ENCODE measurements around the gene CDKN1B. TPM values are rescaled to one million over a fixed set of nuclear protein-coding genes. Genes with fewer than 3 reads are reported as not detected.

The CDKN1B gene
- total and polyA plus RNA-seq, 7 donors: 36.8 to 106 (median 52.5) TPM

DNA sequence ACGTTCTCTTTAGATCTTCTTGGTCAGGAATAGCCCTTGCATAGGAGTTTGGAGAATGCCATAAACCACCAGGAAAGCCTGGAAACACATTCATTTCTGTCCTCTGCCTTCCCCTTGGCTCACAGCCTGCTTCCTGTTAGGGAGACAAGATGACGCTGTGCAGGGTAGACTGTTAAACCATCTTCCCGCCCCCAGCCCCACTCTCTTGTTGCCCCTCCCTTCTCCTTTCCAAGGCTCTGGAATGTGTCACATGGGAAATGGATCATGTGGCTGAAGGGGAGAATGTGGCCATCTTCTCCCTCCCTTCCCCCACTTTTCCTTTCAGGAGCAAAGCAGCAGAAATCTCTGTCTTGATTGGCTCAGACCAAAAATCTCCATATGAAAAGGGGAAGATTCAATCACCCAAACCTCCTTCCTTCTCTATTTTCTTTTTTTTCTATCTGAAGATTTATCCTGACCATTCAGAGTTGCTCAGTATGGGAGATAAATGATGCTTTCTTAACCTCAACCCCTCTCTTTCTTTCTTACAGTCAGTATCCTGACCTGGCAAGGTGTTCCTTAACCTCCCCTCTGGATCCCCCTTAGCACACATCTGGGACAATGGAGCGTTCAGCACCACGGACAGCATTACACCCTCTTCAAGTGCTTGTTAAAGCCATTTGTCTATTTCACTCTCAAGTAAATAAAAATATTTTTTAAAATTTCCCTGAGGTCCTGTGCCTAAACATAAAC, 32.6 kb upstream of the CDKN1B start:
- Histone ChIP-seq H3K36me3 (no peaks in the 10 kb centered on the region), H3K27me3 (no peaks in the 10 kb centered on the region), H3K9me3 (no peaks in the 10 kb centered on the region), H3K27ac (no peak overlapping the region), H3K4me1 (peaks cover 0 to 6% (median 6%) of the 10 kb centered on the region in 4 donors), H3K4me3 (no peak overlapping the region)
- WGBS, 2 donors: 20 to 31% methylated on average over 5 of the region's 5 CpGs
- intact Hi-C loops (cut with DNase I): no loop called here
- DNase-seq: no peak
- TF ChIP-seq POLR2AphosphoS5 (IDR thresholded peaks at IDR 0.05) (no peak), POLR2A (IDR thresholded peaks at IDR 0.05) (no peak), EP300 (IDR thresholded peaks at IDR 0.05) (no peak)
- TF ChIP-seq, protein P1, sequence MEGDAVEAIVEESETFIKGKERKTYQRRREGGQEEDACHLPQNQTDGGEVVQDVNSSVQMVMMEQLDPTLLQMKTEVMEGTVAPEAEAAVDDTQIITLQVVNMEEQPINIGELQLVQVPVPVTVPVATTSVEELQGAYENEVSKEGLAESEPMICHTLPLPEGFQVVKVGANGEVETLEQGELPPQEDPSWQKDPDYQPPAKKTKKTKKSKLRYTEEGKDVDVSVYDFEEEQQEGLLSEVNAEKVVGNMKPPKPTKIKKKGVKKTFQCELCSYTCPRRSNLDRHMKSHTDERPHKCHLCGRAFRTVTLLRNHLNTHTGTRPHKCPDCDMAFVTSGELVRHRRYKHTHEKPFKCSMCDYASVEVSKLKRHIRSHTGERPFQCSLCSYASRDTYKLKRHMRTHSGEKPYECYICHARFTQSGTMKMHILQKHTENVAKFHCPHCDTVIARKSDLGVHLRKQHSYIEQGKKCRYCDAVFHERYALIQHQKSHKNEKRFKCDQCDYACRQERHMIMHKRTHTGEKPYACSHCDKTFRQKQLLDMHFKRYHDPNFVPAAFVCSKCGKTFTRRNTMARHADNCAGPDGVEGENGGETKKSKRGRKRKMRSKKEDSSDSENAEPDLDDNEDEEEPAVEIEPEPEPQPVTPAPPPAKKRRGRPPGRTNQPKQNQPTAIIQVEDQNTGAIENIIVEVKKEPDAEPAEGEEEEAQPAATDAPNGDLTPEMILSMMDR (IDR thresholded peaks at IDR 0.05): no peak

DNA sequence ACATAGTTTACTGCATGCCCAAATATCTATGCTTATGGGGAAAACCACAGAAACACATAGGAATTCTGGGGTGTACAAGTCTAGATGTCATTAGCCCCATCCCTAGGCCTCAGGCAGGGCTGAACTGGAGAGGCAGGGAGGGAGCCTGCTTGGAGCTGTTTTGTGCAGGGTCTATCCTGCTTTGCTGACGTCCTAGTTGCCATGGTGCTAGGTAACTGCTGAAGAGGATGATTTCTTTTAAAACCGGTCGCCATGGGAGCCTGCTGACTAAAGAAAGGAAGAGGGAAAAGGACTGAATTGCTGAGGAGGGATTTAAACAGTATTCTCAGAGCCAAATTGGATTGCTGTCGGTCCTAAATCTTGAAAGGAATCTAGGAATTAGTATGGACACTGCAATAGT, 31.9 kb upstream of the CDKN1B start:
- TF ChIP-seq POLR2AphosphoS5 (IDR thresholded peaks at IDR 0.05): no peak
- TF ChIP-seq POLR2A (IDR thresholded peaks at IDR 0.05): no peak
- no peak for TF ChIP-seq EP300 (IDR thresholded peaks at IDR 0.05)
- TF ChIP-seq, protein P1 (IDR thresholded peaks at IDR 0.05): no peak
- Histone ChIP-seq H3K36me3 (no peaks in the 10 kb centered on the region), H3K4me3 (no peak overlapping the region), H3K27ac (no peak overlapping the region), H3K4me1 (peaks cover 0 to 6% (median 6%) of the 10 kb centered on the region in 4 donors), H3K27me3 (no peaks in the 10 kb centered on the region), H3K9me3 (no peaks in the 10 kb centered on the region)
- intact Hi-C loops (cut with DNase I): no loop called here
- no peak for DNase-seq
- 77 to 79% methylated on average over 4 of the region's 4 CpGs for WGBS, 2 donors

DNA sequence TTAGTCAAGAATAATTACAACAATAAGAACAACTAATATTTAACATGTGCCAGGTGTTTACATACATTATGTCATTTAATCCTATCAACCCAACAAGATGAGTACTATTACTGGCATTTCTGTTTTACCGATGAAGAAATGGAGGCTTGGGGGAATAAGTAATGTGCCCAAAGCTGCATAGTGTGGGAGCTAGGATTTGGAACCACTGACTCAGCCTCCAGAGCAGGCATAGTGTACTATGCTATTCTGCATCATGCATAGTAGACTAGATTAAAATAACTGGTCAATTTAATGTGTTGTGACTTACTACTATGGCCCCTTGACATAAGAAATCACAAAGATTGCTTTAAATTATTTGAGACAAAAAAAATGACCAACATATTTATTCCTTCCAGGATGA, 30.7 kb upstream of the CDKN1B start:
- DNase-seq: no peak
- Histone ChIP-seq H3K4me3 (no peak overlapping the region), H3K4me1 (peaks cover 0 to 6% (median 6%) of the 10 kb centered on the region in 4 donors), H3K36me3 (no peaks in the 10 kb centered on the region), H3K27ac (no peak overlapping the region), H3K9me3 (no peaks in the 10 kb centered on the region), H3K27me3 (no peaks in the 10 kb centered on the region)
- 94% methylated on average over 1 of the region's 1 CpG for WGBS, 2 donors
- intact Hi-C loops (cut with DNase I): no loop called here
- TF ChIP-seq EP300 (IDR thresholded peaks at IDR 0.05): no peak
- no peak for TF ChIP-seq POLR2A (IDR thresholded peaks at IDR 0.05)
- TF ChIP-seq POLR2AphosphoS5 (IDR thresholded peaks at IDR 0.05): no peak
- TF ChIP-seq, protein P1 (IDR thresholded peaks at IDR 0.05): no peak

DNA sequence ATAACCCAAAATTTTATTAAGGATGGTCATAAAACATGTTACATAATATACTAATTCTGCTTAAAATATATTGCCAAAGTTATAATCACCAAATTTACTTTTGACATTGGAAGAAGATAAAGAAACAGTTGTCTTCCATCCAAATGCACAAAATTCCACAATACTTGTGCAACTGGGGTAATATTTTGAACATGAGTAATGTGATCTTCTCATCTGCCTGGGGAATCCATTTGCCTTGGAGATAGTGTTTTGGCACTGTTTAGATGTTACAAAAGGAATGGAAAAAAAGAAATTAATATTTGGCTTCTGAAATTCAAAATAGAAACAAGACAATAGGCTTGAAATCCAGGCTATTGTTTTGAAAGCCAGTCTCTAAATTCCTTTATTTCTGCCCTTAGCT, 30.2 kb upstream of the CDKN1B start:
- H3K27me3 ChIP-seq: no peaks in the 10 kb centered on the region
- TF ChIP-seq POLR2AphosphoS5 (IDR thresholded peaks at IDR 0.05) (no peak), POLR2A (IDR thresholded peaks at IDR 0.05) (no peak), EP300 (IDR thresholded peaks at IDR 0.05) (no peak)
- TF ChIP-seq, protein P1 (IDR thresholded peaks at IDR 0.05): no peak
- no peaks in the 10 kb centered on the region for H3K36me3 ChIP-seq
- DNase-seq: no peak
- peaks cover 0 to 6% (median 6%) of the 10 kb centered on the region in 4 donors for H3K4me1 ChIP-seq
- no peak overlapping the region for H3K27ac ChIP-seq
- no peaks in the 10 kb centered on the region for H3K9me3 ChIP-seq
- intact Hi-C loops (cut with DNase I): no loop called here
- H3K4me3 ChIP-seq: no peak overlapping the region
